GM12875 (cell line): ENCODE results near the gene PLXNA3.
A peak's percentile ranks its signal among the peaks of the same experiment; 100 is the strongest.

ENCODE experiments used
- H3K4me3 ChIP-seq: one replicate; pipeline ENCODE4 v1.5.1; 2011; ENCODE audit warnings: low read depth, low read length, control low read depth
- CTCF ChIP-seq: IDR thresholded peaks from 2 replicates; pipeline ENCODE4 v1.5.1; 2011; ENCODE audit warnings: low read depth, mild to moderate bottlenecking, control low read depth, inconsistent platforms, low read length, moderate library complexity, borderline replicate concordance; ENCODE audit not compliant: insufficient read depth

The PLXNA3 gene

GRCh38 chrX:154481195-154481594, 23.1 kb downstream of the PLXNA3 start:
- no peak overlapping the region for H3K4me3 ChIP-seq
- no peak for TF ChIP-seq CTCF

DNA sequence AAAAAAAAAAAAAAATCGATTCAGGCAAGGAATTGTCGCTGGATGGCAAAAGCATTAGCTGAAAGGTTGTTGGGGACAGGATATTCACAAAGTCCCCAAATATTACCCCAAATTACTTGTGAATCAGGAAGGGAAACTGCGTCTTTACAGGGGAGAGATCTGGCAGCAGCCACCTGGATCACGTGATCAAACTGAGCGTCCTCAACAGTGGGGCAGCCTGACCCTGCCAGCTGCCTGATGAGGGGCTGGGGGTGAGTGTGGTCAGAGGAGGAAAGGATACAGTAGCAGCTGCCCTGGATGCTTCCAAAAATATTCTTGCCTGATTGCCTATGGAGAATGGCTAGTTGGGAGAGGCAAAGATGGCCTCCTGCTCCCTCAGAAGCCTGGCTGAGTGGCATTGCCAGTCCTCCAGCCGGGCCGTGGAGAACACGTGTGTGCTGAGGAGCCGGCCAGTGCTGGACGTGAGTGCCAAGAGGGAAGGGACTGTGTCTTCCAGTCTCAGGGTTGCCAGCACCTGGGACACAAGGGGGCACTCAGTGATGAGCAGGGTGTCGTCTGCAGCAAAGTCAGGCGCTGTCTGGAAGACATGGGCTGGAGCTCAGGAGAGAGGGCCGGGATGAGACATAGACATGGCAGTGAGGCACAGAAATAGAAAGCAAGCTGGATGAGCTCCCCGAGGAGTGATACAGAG, 24.0 kb downstream of the PLXNA3 start:
- H3K4me3 ChIP-seq = no peak overlapping the region

GRCh38 chrX:154482786-154483185, 24.7 kb downstream of the PLXNA3 start:
- H3K4me3 ChIP-seq = no peak overlapping the region
- no peak for TF ChIP-seq CTCF

More for the DNA sequence above, 24.0 kb downstream of the PLXNA3 start:
- TF ChIP-seq CTCF = no peak

DNA sequence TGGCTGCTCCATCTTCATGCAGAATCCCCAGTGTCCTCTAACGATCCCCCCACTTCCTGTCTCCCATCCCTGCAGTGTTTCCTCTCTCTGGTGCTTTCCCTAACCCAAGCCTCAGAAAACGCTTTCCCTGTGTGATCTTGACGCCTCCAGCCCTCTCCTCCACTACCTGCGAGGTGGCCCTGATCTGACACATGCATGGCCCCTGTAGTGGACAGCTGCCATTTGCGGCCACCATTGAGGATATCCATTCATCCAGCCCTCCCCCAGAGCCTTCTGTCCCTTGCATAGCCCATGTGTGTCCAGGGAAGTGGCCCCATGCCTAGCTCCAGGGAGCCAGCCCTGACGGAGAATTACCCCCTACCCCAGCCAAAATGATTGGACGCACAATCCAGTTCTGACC, 25.2 kb downstream of the PLXNA3 start:
- no peak for TF ChIP-seq CTCF

DNA sequence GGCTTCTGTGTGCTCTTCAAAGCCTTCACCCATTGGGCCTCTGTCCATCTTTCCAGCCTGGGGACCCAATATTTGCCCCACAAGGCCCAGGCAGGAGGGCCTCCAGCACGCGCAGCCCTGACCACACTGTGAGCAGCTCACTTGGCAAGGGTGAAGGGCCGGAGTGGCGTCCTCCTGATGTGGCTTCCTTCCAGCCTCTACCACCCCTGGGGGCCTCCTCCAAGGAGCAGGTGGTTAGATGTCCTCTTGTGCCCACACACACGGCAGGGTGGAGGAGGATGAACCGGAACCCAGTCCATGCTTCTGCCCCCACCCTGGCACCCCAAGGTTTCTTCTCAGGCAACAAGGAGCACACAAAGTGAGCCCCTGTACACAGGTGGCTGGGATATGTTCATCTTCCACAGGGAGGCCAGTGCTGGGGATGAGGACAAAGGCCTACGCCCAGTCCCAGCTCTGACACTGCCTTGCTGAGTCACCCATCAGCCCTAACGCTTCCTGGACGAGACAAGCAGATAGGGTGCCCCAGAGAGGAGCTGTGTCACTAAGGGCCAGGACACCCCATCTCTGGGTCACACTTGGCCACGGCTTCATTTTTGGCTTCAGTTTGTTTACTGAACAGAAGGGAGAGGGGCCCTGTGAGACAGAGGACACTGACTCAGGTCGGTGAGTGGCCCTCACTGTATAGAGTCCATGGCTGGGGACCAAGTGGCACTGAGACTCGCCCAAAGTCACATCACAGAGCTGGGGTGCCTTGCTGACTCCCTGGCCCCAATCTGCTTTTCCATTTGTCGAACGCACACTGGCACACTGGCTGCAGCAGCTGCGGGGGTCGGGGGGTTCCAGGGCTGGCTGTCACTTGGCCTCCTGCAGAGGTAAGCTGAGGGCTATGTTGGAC, 26.4 kb downstream of the PLXNA3 start:
- no peak overlapping the region for H3K4me3 ChIP-seq
- TF ChIP-seq CTCF = no peak

More for the DNA sequence above, 25.2 kb downstream of the PLXNA3 start:
- H3K4me3 ChIP-seq = no peak overlapping the region

- peak overlapping the region; percentile 74 for H3K4me3 ChIP-seq
- no peak for TF ChIP-seq CTCF
Measured at GRCh38 chrX:154485150-154486051, 27.3 kb downstream of the PLXNA3 start.
